Left lung (tissue), 10 donors: Measurements from ENCODE around the gene IFNL1. TPM values are rescaled to one million over a fixed set of nuclear protein-coding genes. Genes with fewer than 3 reads are reported as not detected.

ENCODE experiments used
- ATAC-seq: fragments of 200-7000 bp; cut with Tn5 transposase; one replicate; pipeline ENCODE4 v1.9.1; 2020; ENCODE audit warnings: moderate library complexity
- DNase-seq, 4 donors: peaks; one replicate each; pipeline ENCODE4 v3.0.0-alpha.2; 2013 to 2020
- H3K27ac ChIP-seq, 2 donors: fragments of 200-600 bp; sonication (generic) in 1 of 2; one replicate each; pipeline versions ENCODE4 v1.5.0 to v1.8.0; 2020 to 2021
- H3K27me3 ChIP-seq, 2 donors: fragments of 200-600 bp; sonication (generic) in 1 of 2; one replicate each; pipeline versions ENCODE4 v1.5.0 to v1.8.0; 2020 to 2021
- H3K36me3 ChIP-seq, 2 donors: fragments of 200-600 bp; sonication (generic) in 1 of 2; one replicate each; pipeline versions ENCODE4 v1.5.0 to v1.8.0; 2020 to 2021
- H3K4me1 ChIP-seq, 2 donors: fragments of 200-600 bp; one replicate each; pipeline ENCODE4 v1.8.0; 2021
- H3K4me3 ChIP-seq, 2 donors: fragments of 200-600 bp; sonication (generic) in 1 of 2; one replicate each; pipeline versions ENCODE4 v1.5.0 to v1.8.0; 2020 to 2021; ENCODE audit warnings: mild to moderate bottlenecking in 1 of 2
- H3K9me3 ChIP-seq, 2 donors: fragments of 200-600 bp; sonication (generic) in 1 of 2; one replicate each; pipeline versions ENCODE4 v1.5.0 to v1.8.0; 2020 to 2021
- CTCF ChIP-seq, 2 donors: fragments of 200-600 bp; sonication (generic) in 1 of 2; IDR thresholded peaks; one replicate each; pipeline versions ENCODE4 v1.5.0 to v1.8.0; 2021; ENCODE audit warnings: antibody characterized with exemption in 2 of 2
- intact Hi-C, 2 donors: fragments of 100-400 bp; cut with DNase I; formaldehyde crosslinking; loops; one replicate each; pipeline versions ENCODE4 v1.11.2 to v1.14.2; 2022
- polyA plus RNA-seq, 6 donors: library from polyadenylated mRNA; unstranded; fragments of 120-200 nt; gene quantifications; one replicate each; pipeline ENCODE4 v1.2.1, GENCODE V29; 2013; ENCODE audit not compliant: insufficient read length in 6 of 6
- total RNA-seq, 2 donors: library from RNA; stranded (reverse); fragmentation: NEBNext Ultra II Directional; extraction: Animal tissue kit (Norgen Biotek cat#: 25700); gene quantifications; one replicate each; pipeline ENCODE4 v1.2.1, GENCODE V29; 2021
- donor health status: DM: no; HTN: yes; CAD: no.
- donor health status: DM: no; HTN: no; CAD: no.

IFNL1 gene
- total and polyA plus RNA-seq, 8 donors = not detected

GRCh38 chr19:39324242-39324842, 28.1 kb downstream of the IFNL1 start:
- intact Hi-C loops = no loop called here
- ATAC-seq = no peak

GRCh38 chr19:39325778-39326665, 29.8 kb downstream of the IFNL1 start:
- Histone ChIP-seq H3K36me3 (peaks cover 0 to 38% of the 10 kb centered on the region in 2 donors), H3K4me1 (peaks cover 0 to 43% of the 10 kb centered on the region in 2 donors), H3K27me3 (peaks cover 0 to 8% of the 10 kb centered on the region in 2 donors), H3K9me3 (no peaks in the 10 kb centered on the region), H3K27ac (no peak overlapping the region), H3K4me3 (no peak overlapping the region)
- ATAC-seq (no peak), DNase-seq (peak in 1 of 4 donors; percentile 17)
- intact Hi-C loops = loop anchor here in 1 of 2 donors (5.0 kb wide), 1 partner anchor 204 kb away; no protein-coding TSS in a partner anchor
- no peak for TF ChIP-seq CTCF (IDR thresholded peaks at IDR 0.05)

More at GRCh38 chr19:39324242-39324842, 28.1 kb downstream of the IFNL1 start:
- peaks cover 0 to 23% of the 10 kb centered on the region in 2 donors for H3K36me3 ChIP-seq
- H3K4me3 ChIP-seq = no peak overlapping the region
- TF ChIP-seq CTCF (IDR thresholded peaks at IDR 0.05) = no peak
- H3K27ac ChIP-seq = no peak overlapping the region
- peaks cover 0 to 32% of the 10 kb centered on the region in 2 donors for H3K4me1 ChIP-seq
- H3K9me3 ChIP-seq = no peaks in the 10 kb centered on the region
- H3K27me3 ChIP-seq = peaks cover 0 to 18% of the 10 kb centered on the region in 2 donors
- peak in 1 of 4 donors; percentile 10 for DNase-seq

- H3K9me3 ChIP-seq = no peaks in the 10 kb centered on the region
- TF ChIP-seq CTCF (IDR thresholded peaks at IDR 0.05) = no peak
- no peak for ATAC-seq
- DNase-seq = no peak
- no peak overlapping the region for H3K4me3 ChIP-seq
- intact Hi-C loops = loop anchor here in 1 of 2 donors (5.0 kb wide), 1 partner anchor 205 kb away; no protein-coding TSS in a partner anchor
- H3K27ac ChIP-seq = no peak overlapping the region
- H3K27me3 ChIP-seq = no peaks in the 10 kb centered on the region
- peaks cover 0 to 49% of the 10 kb centered on the region in 2 donors for H3K36me3 ChIP-seq
- peaks cover 0 to 58% of the 10 kb centered on the region in 2 donors for H3K4me1 ChIP-seq
Measured at GRCh38 chr19:39327363-39328045, 31.3 kb downstream of the IFNL1 start.

- H3K4me3 ChIP-seq = no peak overlapping the region
- H3K4me1 ChIP-seq = peaks cover 0 to 65% of the 10 kb centered on the region in 2 donors
- peaks cover 0 to 49% of the 10 kb centered on the region in 2 donors for H3K36me3 ChIP-seq
- no peaks in the 10 kb centered on the region for H3K9me3 ChIP-seq
- intact Hi-C loops = loop anchor here in 1 of 2 donors (5.0 kb wide), 1 partner anchor 206 kb away; no protein-coding TSS in a partner anchor
- no peak overlapping the region for H3K27ac ChIP-seq
- peak; percentile 95 to 97 for TF ChIP-seq CTCF (IDR thresholded peaks at IDR 0.05)
- no peaks in the 10 kb centered on the region for H3K27me3 ChIP-seq
- ATAC-seq = peak; percentile 98
- DNase-seq = peak; percentile 63 to 96 (median 82)
Measured at GRCh38 chr19:39328046-39328705, 32.0 kb downstream of the IFNL1 start.
